ENCODE results near the gene PI4KB.
A peak's percentile ranks its signal among the peaks of the same experiment; 100 is the strongest.
"Not testable (repeated sequence)": the region's sequence is repeated elsewhere in the genome, so short reads cannot be mapped to it uniquely, and the experiment has no call there.

PI4KB gene

DNA sequence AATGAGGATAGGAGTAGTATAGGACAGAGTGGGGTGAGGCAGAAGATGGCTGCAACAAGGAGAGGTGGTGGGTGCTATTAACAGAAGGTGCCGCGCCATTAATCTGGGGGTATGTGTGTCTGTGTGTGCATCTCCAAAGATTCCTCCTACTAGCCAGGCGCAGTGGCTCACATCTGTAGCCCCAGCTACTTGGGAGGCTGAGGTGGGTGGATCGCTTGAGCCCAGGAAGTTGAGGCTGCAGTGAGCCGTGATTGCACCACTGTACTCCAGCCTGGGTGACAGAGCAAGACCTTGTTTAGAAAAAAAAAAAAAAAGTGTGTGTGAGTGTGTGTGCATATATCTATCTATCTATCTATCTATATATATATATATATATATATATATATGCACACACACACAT, 51.9 kb downstream of the PI4KB start:
- not testable (repeated sequence) for DNase-seq

DNA sequence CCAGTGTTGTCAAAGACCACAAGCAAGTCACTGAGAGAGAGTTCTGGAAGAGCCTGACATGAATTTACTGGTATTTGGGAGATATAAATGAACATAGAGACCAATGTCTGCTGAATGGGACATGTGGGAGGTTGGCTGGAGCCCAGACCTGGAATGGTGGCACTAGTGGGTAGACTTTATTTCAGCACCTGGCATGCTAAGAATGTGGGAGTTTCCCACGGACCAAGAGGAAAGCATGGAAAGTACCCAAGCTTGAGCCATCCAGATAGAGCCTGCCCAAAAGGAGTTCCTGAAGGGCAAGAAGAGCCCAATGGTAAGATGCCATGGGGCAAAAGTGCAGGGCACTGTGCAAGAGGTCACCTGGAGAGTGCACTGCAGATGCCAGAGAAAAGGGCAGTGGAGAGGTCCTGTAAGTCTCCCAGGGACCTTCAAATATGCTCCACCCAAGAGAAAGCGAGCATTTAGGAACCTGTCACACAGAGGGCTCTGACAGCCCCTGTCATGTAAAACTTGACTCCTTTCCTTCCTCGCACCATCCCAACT, 53.2 kb downstream of the PI4KB start:
- no peak for DNase-seq

DNA sequence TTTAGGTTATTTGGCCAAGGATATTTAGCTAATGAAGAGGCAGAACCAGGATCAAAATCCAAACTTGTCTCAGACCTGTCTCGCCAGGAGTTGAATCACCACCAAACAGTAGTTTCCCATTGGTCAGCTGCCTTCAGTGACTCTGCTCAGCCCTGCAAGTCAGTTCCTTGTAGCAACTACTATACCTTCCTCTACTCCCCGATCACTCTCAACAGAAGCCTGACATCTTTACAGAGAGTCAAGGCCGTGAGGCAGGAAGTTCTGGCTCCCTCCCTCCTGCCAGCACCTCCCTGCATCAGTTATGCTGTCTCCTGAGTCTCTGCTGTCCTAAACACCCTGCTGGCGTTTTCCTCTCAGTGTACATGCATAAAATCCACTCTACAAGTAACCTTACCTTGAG, 59.5 kb downstream of the PI4KB start:
- no peak for DNase-seq

DNA sequence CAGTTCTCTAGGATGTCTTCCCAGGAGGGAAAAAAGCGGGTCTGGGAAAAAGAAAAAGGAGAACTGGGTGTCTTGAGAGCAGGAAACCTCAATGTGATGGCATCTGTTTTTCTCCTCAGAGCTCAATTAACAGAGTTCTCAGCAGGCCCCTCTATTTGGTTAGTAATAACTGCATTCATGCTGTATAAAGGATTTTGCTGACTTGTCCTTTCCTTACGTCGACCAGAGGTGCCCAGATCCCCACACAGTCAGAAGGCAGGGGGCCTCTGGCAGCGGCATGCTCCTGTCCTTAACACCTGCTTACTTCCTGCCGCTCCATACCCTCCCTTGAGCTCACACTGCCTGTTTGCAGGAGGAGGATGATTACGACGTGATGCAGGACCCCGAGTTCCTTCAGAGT, 60.4 kb downstream of the PI4KB start:
- DNase-seq = no peak

DNA sequence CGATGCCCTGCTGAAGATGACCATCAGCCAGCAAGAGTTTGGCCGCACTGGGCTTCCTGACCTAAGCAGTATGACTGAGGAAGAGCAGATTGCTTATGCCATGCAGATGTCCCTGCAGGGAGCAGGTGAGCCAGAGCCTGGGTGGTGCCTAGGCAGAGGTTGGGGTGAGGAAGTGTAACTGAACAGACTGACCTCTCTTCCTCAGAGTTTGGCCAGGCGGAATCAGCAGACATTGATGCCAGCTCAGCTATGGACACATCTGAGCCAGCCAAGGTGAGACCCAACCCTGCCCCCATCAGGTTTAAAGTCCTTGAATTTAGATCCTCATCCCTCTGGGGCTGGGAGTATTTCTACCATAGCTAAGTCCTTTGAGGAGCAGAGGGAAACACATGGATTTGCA, 60.9 kb downstream of the PI4KB start:
- DNase-seq = no peak

DNA sequence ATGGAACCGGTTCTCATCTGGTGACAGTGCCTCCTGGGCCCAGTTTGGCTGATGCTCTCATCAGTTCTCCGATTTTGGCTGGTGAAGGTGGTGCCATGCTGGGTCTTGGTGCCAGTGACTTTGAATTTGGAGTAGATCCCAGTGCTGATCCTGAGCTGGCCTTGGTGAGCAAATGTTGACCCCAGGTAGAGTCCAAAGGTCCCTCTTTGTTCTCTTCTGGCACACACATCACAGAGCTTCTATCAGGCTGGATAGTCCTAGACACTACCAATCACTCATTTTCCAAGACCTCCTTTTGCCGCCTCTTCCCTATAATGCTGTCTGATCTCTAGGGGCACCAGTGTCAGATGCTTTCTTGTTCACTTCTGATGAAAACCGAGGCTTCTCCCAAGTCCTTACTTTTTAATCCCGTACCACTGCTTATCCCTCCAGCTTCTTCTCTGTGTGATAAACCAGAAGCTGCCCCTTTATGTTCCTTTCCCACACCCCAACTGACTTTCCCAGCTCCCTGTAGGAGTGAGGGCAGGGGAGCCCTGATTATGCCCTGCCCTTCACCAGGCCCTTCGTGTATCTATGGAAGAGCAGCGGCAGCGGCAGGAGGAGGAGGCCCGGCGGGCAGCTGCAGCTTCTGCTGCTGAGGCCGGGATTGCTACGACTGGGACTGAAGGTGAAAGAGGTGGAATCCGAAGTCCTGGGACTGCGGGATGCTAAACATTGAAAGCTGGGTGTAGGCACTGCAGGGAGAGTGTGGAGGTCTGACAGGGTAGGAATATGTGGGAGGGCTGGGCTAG, 61.6 kb downstream of the PI4KB start:
- no peak for DNase-seq

DNA sequence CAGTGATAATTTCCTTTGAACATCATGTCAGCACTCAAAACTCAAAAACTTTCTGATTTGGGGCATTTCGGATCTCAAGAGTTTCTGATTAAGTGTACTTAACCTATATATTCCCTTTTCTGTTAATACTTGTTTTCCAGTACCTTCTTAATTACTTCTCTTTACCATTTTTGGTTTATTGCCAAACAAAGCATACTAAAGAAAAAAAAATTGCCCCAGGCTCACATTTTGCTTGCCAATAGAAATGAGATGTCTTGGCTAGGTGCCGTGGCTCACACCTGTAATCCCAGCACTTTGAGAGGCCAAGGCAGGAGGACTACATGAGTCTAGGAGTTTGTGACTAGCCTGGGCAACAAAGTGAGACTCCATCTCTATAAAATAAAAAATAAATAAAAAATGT, 67.9 kb downstream of the PI4KB start:
- no peak for DNase-seq

DNA sequence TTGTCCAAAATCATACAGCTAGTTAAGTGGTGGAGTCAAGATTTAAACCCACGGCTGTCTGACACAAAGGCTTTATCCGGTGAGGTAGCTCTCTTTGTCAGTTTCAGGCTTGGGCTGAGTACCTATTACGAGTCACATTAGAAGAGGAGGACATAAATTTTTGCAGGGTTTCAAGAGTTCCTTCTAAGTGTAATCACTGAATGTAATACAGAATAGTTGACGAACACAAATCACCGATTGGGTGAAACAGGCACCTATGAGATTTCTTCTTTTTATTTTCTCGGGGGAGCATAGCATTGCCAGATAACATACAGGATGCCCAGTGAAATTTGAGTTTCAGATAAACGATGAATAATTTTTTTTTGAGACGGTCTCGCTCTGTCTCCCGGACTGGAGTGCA, 71.8 kb downstream of the PI4KB start:
- no peak for DNase-seq

DNA sequence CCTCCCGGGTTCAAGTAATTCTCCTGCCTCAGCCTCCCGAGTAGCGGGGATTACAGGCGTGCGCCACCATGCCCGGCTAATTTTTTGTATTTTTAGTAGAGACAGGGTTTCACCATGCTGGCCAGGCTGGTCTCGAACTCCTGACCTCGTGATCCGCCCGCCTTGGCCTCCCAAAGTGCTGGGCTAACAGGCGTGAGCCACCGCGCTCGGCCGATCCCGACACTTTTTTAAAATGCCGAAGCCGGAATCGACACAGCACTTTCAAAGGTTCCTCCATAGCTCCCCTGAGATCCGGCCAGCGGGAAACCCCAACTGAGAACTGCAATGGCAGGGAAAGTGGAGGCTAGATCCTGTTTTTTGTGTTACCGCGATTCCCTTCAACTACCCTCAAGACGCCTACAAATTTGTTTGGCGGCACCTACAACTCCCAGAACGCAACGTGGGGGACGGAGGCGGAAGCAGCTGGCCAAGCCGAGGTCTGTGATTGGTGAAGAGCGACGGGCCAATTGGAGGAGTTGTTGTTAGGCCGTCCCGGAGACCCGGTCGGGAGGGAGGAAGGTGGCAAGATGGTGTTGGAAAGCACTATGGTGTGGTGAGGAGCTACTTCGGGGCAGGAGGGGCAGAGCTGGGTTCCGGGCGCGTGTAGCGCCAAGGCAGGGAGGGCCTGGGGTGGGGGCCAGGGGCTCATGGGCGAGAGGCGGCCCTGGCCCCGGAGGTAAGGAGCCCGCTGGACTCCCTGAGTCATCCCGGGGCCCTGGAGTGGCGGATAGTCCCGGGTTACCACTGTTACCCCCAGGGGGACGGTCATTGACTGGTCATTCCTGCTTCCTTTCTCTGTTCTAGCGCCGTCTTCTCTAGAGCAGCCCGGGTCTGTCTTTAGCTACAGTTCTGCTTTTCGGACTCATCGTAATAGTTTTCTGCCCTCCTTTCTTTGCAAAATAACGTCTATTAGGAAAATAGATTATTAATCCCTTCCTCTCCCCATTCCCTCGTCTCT, 72.7 kb downstream of the PI4KB start, which contains the start of gene PSMD4:
TSS of gene PSMD4 (plus strand) at position 518 of the 997 bp plus-strand sequence. CDS start at position 567, 49 bp downstream.
- peak; percentile 89 for DNase-seq

DNA sequence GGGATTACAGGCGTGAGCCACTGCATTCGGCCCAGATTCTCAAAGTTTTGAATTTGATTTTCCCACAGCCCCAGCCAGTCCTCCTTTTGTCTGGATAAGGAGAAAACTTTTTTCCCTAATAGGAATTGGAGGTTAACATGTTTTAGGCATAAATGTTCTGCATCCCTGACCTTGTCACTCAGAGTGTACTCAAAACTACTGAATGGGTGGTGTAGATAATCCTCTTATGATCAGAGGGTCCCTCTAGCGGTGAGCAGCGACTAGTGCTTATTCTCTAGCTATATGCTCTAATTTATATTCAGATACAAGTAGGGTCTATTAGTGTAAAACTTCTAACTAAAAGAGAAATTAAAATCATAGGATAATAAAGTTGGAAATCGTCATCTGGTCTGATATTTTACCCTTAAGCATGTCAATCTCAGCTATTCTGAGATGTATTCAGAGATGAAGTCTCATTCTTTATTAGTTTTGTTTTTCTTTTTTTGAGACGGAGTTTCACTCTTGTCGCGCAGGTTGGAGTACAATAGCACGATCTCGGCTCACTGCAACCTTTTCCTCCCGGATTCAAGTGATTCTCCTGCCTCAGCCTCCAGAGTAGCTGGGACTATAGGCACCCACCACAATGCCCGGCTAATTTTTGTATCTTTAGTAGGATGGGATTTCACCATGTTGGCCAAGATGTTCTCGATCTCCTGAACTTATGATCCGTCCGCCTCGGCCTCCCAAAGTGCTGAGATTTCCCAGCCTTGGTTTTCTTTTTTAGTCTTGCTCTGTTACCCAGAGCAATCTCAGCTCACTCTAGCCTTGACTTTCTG, 75.4 kb downstream of the PI4KB start:
- DNase-seq = peak; percentile 59

DNA sequence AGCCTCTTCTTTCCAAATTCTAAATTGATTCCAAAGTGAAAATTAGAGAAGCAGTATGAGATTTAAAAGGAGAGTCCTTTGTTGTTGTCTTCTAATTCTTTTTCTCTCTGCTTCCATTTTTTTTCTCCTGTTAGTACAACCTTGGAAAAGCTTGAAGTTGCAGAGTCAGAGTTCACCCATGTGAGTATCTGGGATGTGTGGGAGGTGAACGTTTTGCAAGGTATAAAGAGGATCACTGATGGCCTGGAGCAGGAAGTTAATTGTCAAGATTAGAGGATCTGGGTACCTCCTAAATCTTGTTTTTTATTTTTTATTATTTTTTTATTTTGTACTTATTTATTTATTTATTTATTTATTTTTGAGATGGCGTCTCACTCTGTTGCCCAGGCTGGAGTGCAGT, 80.4 kb downstream of the PI4KB start:
- no peak for DNase-seq

DNA sequence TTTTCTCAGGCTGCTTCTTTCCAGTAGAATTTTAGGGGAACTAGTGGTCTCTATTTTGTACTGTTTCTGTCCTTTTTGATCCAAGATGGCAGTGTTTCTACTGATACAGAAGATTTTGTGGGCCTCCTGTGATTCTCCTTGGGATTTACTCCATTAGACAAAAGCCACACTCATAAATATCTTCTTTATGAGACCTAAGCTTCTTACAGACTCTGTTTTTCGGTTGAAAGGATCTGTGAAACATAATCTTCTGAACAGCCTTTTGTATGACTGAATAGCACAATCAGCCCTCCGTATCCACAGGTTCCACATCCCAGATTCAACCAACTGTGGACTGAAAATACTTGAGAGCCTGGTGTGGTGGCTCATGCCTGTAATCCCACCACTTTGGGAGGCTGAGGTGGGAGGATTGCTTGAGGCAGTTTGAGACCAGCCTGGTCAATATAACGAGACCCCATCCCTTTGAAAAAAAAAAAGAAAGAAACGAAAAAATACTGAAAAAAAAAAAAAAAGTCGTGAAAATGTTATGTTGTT, 83.5 kb downstream of the PI4KB start:
- no peak for DNase-seq

DNA sequence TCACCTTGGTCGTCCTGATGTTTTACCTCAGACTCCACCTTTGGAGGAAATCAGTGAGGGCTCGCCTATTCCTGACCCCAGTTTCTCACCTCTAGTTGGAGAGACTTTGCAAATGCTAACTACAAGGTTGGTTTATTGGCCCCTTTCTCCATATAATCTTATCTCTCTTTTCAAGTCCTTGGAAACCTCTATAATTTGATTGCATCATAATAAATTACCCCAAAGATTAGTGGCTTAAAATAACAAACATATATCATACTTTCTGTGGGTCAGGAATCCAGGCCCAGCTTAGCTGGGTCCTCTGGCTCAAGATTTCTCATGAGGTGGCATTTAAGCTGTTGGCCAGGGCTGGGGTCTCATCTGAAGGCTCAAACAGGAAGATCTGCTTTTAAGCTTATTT, 84.8 kb downstream of the PI4KB start:
- DNase-seq = no peak

All from NCI-H1436 treated with DMSO at 0.1 percent for 48 hours (cell line).